Astrocyte (in vitro differentiated cells and primary cell): ENCODE data around the gene ATP6V1E1.

Experiments
- EZH2 ChIP-seq: IDR thresholded peaks from 2 replicates; pipeline ENCODE4 v1.6.1; 2012; ENCODE audit warnings: mild to moderate bottlenecking, low read length, inconsistent platforms; ENCODE audit not compliant: insufficient read depth
- TF ChIP-seq, protein P1 (sequence below): IDR thresholded peaks from 2 replicates; pipeline ENCODE4 v1.5.1; 2011; ENCODE audit warnings: low read depth, mild to moderate bottlenecking, inconsistent platforms, low read length, moderate library complexity; ENCODE audit not compliant: insufficient read depth

DNA sequence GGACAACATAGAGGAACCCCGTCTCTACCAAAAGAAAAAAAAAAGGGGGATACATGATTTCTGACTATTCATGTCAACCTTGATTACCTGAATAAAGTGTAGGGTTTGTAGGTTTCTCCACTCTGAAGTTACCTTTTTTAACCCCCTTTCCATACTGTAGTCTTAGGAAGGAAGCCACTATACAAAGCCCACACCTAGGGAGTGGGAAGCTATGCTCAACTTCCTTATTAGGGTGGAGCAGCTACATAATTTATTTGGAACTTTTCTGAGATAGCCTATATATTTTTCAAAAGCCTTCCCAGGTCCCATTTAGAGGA lies 582 bp upstream of the ATP6V1E1 start:
- TF ChIP-seq EZH2 = no peak
- TF ChIP-seq, protein P1, sequence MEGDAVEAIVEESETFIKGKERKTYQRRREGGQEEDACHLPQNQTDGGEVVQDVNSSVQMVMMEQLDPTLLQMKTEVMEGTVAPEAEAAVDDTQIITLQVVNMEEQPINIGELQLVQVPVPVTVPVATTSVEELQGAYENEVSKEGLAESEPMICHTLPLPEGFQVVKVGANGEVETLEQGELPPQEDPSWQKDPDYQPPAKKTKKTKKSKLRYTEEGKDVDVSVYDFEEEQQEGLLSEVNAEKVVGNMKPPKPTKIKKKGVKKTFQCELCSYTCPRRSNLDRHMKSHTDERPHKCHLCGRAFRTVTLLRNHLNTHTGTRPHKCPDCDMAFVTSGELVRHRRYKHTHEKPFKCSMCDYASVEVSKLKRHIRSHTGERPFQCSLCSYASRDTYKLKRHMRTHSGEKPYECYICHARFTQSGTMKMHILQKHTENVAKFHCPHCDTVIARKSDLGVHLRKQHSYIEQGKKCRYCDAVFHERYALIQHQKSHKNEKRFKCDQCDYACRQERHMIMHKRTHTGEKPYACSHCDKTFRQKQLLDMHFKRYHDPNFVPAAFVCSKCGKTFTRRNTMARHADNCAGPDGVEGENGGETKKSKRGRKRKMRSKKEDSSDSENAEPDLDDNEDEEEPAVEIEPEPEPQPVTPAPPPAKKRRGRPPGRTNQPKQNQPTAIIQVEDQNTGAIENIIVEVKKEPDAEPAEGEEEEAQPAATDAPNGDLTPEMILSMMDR = no peak
